ENCODE results near the gene PRDM16.

DNA sequence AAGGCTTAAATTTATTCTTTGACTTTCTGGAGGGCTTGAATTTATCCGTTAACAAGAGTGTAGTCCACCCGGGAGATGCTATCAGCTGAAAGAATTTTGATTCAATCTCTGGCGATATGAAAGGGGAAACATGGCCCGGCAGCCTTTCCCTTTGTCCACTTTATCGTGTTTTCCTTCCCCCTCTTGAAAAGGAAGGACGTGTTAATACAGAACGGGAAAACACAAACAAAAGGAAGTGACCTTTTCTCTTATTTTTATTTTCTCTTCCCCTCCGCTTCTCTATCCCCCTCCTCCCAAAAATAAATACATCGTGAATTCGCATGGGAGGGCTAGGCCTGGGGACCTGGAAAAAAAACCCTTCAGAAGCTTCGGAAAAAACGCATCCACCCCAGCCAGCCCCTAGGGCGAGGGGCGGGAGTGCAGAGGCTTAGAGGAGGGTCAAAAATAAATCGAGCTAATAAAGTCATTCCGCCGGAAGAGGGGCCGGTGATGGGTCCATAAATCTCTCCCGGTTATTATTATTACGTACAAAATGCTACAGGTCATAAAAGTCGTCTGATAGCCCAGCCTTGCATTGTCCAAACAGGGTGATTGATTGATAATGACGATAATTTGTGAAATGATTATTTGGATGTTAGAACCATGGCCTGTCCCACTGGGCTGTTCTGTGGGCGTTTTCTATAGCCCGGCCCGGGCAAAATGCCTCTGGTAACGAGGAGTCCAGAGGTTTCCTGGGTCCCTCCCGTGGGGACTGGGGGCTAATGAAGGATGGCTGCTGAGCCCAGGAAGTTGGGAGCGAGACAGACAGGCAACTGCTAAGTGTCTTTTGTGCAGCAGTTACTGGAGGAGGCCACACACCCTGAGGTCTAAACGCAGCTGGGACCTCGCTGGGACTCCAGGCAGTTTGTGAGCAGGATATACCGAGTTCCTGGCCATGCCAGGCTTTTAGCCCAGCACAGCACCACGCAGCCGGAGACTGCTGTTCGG lies 179.4 kb downstream of the PRDM16 start:
- TF ChIP-seq, protein P1, sequence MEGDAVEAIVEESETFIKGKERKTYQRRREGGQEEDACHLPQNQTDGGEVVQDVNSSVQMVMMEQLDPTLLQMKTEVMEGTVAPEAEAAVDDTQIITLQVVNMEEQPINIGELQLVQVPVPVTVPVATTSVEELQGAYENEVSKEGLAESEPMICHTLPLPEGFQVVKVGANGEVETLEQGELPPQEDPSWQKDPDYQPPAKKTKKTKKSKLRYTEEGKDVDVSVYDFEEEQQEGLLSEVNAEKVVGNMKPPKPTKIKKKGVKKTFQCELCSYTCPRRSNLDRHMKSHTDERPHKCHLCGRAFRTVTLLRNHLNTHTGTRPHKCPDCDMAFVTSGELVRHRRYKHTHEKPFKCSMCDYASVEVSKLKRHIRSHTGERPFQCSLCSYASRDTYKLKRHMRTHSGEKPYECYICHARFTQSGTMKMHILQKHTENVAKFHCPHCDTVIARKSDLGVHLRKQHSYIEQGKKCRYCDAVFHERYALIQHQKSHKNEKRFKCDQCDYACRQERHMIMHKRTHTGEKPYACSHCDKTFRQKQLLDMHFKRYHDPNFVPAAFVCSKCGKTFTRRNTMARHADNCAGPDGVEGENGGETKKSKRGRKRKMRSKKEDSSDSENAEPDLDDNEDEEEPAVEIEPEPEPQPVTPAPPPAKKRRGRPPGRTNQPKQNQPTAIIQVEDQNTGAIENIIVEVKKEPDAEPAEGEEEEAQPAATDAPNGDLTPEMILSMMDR (IDR thresholded peaks at IDR 0.05 in 2 of 3, conservative IDR thresholded peaks at IDR 0.05 in 1 of 3; ENCODE audit: borderline replicate concordance in 1 of 3, insufficient read depth in 1 of 3, low read depth in 2 of 3, low read length in 2 of 3), result no peak
- no peak for TF ChIP-seq POLR2A (IDR thresholded peaks at IDR 0.05; ENCODE audit: borderline replicate concordance, extremely low read depth, insufficient read depth, insufficient read length)
